Spinal cord (tissue), 10 donors: ENCODE data around the gene CLDN10. TPM values are rescaled to one million over a fixed set of nuclear protein-coding genes. Genes with fewer than 3 reads are reported as not detected.

ENCODE experiments used
- DNase-seq, 6 donors: peaks; one replicate each; pipeline versions ENCODE4 v3.0.0 to v3.0.0-alpha.2; 2013 to 2015; ENCODE audit warnings: low spot score in 6 of 6, low read depth in 4 of 6
- H3K27ac ChIP-seq: one replicate; pipeline ENCODE4 v1.5.1; 2013; ENCODE audit warnings: low read depth, low read length, control low read depth
- H3K27me3 ChIP-seq: one replicate; pipeline ENCODE4 v1.6.1; 2013; ENCODE audit warnings: low read length; ENCODE audit not compliant: control insufficient read depth, insufficient read depth
- H3K36me3 ChIP-seq: one replicate; pipeline ENCODE4 v1.6.1; 2013; ENCODE audit warnings: low read length; ENCODE audit not compliant: control insufficient read depth, insufficient read depth
- H3K4me1 ChIP-seq: one replicate; pipeline ENCODE4 v1.6.1; 2013; ENCODE audit warnings: low read length; ENCODE audit not compliant: control insufficient read depth, insufficient read depth
- H3K4me3 ChIP-seq: one replicate; pipeline ENCODE4 v1.5.1; 2013; ENCODE audit warnings: low read depth, low read length, control low read depth
- H3K9me3 ChIP-seq: one replicate; pipeline ENCODE4 v1.6.1; 2013; ENCODE audit warnings: low read length; ENCODE audit not compliant: control insufficient read depth, insufficient read depth
- WGBS: methylation state at CpG from one replicate; pipeline ENCODE4 v1.1.5; 2013; ENCODE audit warnings: missing lambda C conversion rate; ENCODE audit not compliant: insufficient coverage; 5-methylcytosine and 5-hydroxymethylcytosine counted together
- polyA plus RNA-seq, 2 donors: library from polyadenylated mRNA; unstranded; fragments of 120-200 nt; gene quantifications; one replicate each; pipeline ENCODE4 v1.2.1, GENCODE V29; 2013; ENCODE audit not compliant: insufficient read length in 2 of 2
- total RNA-seq, 2 donors: library from RNA; depleted of rRNA in 1 of 2; stranded (reverse); fragments of 120-200 nt in 1 of 2; fragments of >200 nt in 1 of 2; gene quantifications; one replicate each; pipeline versions ENCODE4 v1.2.3 to v1.2.4, GENCODE V29; 2013 to 2014
- donor health status: healthy.

The CLDN10 gene
- total and polyA plus RNA-seq, 4 donors = 5.2 to 14.5 (median 12.6) TPM

- Histone ChIP-seq H3K4me3 (no peak overlapping the region), H3K27me3 (no peaks in the 10 kb centered on the region), H3K9me3 (peaks cover 2% of the 10 kb centered on the region), H3K36me3 (peaks cover 51% of the 10 kb centered on the region), H3K27ac (no peak overlapping the region), H3K4me1 (no peaks in the 10 kb centered on the region)
- DNase-seq = no peak
Measured at GRCh38 chr13:95626768-95627167, 74.2 kb downstream of the CLDN10 start.

DNA sequence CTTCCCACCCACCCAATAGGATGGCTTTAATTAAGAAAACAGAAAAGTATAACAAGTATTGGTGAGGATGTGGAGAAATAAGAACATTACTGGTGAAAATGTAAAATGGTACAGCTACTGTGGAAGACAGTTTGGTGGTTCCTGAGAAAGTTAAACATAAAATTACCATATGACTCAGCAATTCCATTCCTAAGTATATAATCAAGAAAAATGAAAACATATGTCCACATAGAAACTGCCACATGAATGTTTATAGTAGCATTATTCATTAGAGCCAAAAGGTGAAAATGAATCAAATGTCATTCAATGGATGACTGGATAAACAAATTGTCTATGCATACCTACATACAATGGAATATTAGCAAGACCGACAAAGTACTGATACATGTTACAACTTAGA is 75.1 kb downstream of the CLDN10 start:
- WGBS = 100% methylated on average over 1 of the region's 1 CpG
- no peak for DNase-seq

DNA sequence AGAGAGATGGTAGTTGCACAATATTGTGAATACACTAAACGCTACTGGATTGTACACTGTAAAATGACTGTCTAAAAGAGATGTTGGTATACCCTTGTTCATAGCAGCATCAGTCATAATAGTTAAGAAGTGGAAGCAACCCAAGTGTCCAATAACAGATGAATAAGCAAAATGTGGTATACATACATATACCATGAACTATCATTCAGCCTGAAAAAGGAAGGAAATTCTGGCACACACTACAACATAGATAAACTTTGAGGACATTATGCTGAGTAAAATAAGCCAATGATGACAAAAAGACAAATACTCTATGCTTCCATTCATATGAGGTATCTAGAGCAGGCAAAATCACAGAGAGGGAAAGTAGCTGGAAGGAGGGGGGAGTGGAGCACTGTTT is 76.0 kb downstream of the CLDN10 start:
- H3K9me3 ChIP-seq = peaks cover 2% of the 10 kb centered on the region
- no CpG with 5 or more reads among the region's 1 CpG for WGBS
- no peak overlapping the region for H3K27ac ChIP-seq
- DNase-seq = no peak
- peaks cover 54% of the 10 kb centered on the region for H3K36me3 ChIP-seq
- H3K4me3 ChIP-seq = no peak overlapping the region
- H3K27me3 ChIP-seq = no peaks in the 10 kb centered on the region
- no peaks in the 10 kb centered on the region for H3K4me1 ChIP-seq

More for the DNA sequence above, 75.1 kb downstream of the CLDN10 start:
- Histone ChIP-seq H3K4me1 (no peaks in the 10 kb centered on the region), H3K27ac (no peak overlapping the region), H3K27me3 (no peaks in the 10 kb centered on the region), H3K36me3 (peaks cover 52% of the 10 kb centered on the region), H3K9me3 (peaks cover 2% of the 10 kb centered on the region), H3K4me3 (no peak overlapping the region)

DNA sequence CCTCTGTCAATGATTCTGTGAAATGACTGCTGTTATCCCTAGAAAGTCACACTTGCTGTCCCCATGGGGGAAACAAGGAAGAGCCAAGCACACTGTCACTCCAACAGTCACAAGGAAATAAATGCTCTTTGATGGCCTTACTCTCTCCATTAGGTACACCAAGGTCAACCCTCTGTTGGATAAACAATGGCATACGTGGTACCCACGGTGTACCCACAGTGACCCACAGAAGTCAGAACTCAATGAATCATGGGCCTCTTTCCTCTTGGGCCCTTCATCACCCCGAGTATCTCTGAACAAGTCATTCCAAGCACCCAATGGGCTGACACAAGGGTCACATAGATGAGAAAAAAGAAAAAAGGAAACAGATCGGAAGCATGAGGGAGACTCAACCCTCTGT is 76.6 kb downstream of the CLDN10 start:
- Histone ChIP-seq H3K9me3 (peaks cover 2% of the 10 kb centered on the region), H3K36me3 (peaks cover 56% of the 10 kb centered on the region), H3K27ac (no peak overlapping the region), H3K4me3 (no peak overlapping the region), H3K4me1 (no peaks in the 10 kb centered on the region), H3K27me3 (no peaks in the 10 kb centered on the region)
- 87% methylated on average over 3 of the region's 4 CpGs for WGBS
- DNase-seq = no peak

Other genes starting within 250 kb of the CLDN10 start
- gene DZIP1, start 92.0 kb downstream of the CLDN10 start, total RNA-seq = 10 to 100 TPM; 73.6 to 82.5 TPM
- 100 to 1,000 TPM; 130 to 136 TPM for gene DZIP1, start 92.0 kb downstream of the CLDN10 start, polyA plus RNA-seq
- gene DNAJC3, start 124.4 kb downstream of the CLDN10 start, total RNA-seq = 10 to 100 TPM; 38.7 to 51.7 TPM
- gene DNAJC3, start 124.4 kb downstream of the CLDN10 start, polyA plus RNA-seq = 10 to 100 TPM; 19.4 to 22.8 TPM